HEK293 (cell line): Measurements from ENCODE around the gene GAA.

Source experiments
- FEZF1 ChIP-seq: fragments of 450-650 bp; formaldehyde crosslinking; IDR thresholded peaks from 2 replicates; pipeline ENCODE4 v1.5.1; 2016; ENCODE audit warnings: missing biosample characterization, missing genetic modification characterization
- GLIS2 ChIP-seq: fragments of 450-650 bp; formaldehyde crosslinking; IDR thresholded peaks from 2 replicates; pipeline ENCODE4 v1.5.1; 2016; ENCODE audit warnings: missing biosample characterization, missing genetic modification characterization
- KLF1 ChIP-seq: fragments of 450-650 bp; formaldehyde crosslinking; IDR thresholded peaks from 2 replicates; pipeline ENCODE4 v1.5.1; 2016; ENCODE audit warnings: missing biosample characterization, missing genetic modification characterization
- KLF10 ChIP-seq: fragments of 450-650 bp; IDR thresholded peaks from 2 replicates; pipeline ENCODE4 v1.5.1; 2018; ENCODE audit warnings: missing biosample characterization, mild to moderate bottlenecking, missing genetic modification characterization
- KLF16 ChIP-seq: fragments of 450-650 bp; formaldehyde crosslinking; IDR thresholded peaks from 2 replicates; pipeline ENCODE4 v1.5.1; 2017; ENCODE audit warnings: missing biosample characterization, missing genetic modification characterization
- KLF8 ChIP-seq: fragments of 450-650 bp; formaldehyde crosslinking; IDR thresholded peaks from 2 replicates; pipeline ENCODE4 v1.5.1; 2016; ENCODE audit warnings: missing biosample characterization, missing genetic modification characterization
- KLF9 ChIP-seq: fragments of 450-650 bp; formaldehyde crosslinking; IDR thresholded peaks from 2 replicates; pipeline ENCODE4 v1.5.1; 2016; ENCODE audit warnings: missing biosample characterization, missing genetic modification characterization, low read depth
- SCRT1 ChIP-seq: fragments of 450-650 bp; formaldehyde crosslinking; IDR thresholded peaks from 2 replicates; pipeline ENCODE4 v1.5.1; 2016; ENCODE audit warnings: missing biosample characterization, missing genetic modification characterization, borderline replicate concordance
- YY2 ChIP-seq: fragments of 450-650 bp; formaldehyde crosslinking; IDR thresholded peaks from 2 replicates; pipeline ENCODE4 v1.5.1; 2016; ENCODE audit warnings: missing biosample characterization, missing genetic modification characterization
- ZBTB1 ChIP-seq: fragments of 450-650 bp; formaldehyde crosslinking; IDR thresholded peaks from 2 replicates; pipeline ENCODE4 v1.5.1; 2016; ENCODE audit warnings: missing biosample characterization, missing genetic modification characterization
- ZBTB20 ChIP-seq: fragments of 450-650 bp; formaldehyde crosslinking; IDR thresholded peaks from 2 replicates; pipeline ENCODE4 v1.5.1; 2016; ENCODE audit warnings: missing biosample characterization, missing genetic modification characterization
- ZBTB8A ChIP-seq: fragments of 450-650 bp; formaldehyde crosslinking; IDR thresholded peaks from 2 replicates; pipeline ENCODE4 v1.5.1; 2016; ENCODE audit warnings: missing biosample characterization, missing genetic modification characterization
- ZNF248 ChIP-seq: fragments of 450-650 bp; formaldehyde crosslinking; IDR thresholded peaks from 2 replicates; pipeline ENCODE4 v1.5.1; 2017; ENCODE audit warnings: missing biosample characterization, missing genetic modification characterization
- ZNF366 ChIP-seq: fragments of 450-650 bp; formaldehyde crosslinking; conservative IDR thresholded peaks from 2 replicates; pipeline ENCODE4 v1.5.1; 2016; ENCODE audit warnings: missing biosample characterization, missing genetic modification characterization
- ZNF501 ChIP-seq: fragments of 450-650 bp; formaldehyde crosslinking; IDR thresholded peaks from 2 replicates; pipeline ENCODE4 v1.5.1; 2016; ENCODE audit warnings: missing biosample characterization, missing genetic modification characterization
- ZNF629 ChIP-seq: fragments of 450-650 bp; formaldehyde crosslinking; IDR thresholded peaks from 2 replicates; pipeline ENCODE4 v1.5.1; 2017; ENCODE audit warnings: missing biosample characterization, missing genetic modification characterization
- ZNF660 ChIP-seq: fragments of 450-650 bp; IDR thresholded peaks from 2 replicates; pipeline ENCODE4 v1.5.1; 2018; ENCODE audit warnings: missing biosample characterization, mild to moderate bottlenecking, missing genetic modification characterization
- ZNF670 ChIP-seq: fragments of 450-650 bp; formaldehyde crosslinking; IDR thresholded peaks from 2 replicates; pipeline ENCODE4 v1.5.1; 2016; ENCODE audit warnings: missing biosample characterization, missing genetic modification characterization, low read depth
- ZNF701 ChIP-seq: fragments of 450-650 bp; formaldehyde crosslinking; IDR thresholded peaks from 2 replicates; pipeline ENCODE4 v1.5.1; 2016; ENCODE audit warnings: missing biosample characterization, missing genetic modification characterization
- ZNF76 ChIP-seq: fragments of 450-650 bp; formaldehyde crosslinking; IDR thresholded peaks from 2 replicates; pipeline ENCODE4; 2016; ENCODE audit warnings: low read depth, missing biosample characterization, missing genetic modification characterization, borderline replicate concordance
- ZSCAN23 ChIP-seq: fragments of 450-650 bp; formaldehyde crosslinking; IDR thresholded peaks from 2 replicates; pipeline ENCODE4 v1.5.1; 2016; ENCODE audit warnings: missing biosample characterization, missing genetic modification characterization
- TF ChIP-seq, protein P1 (sequence below): fragments of 450-650 bp; formaldehyde crosslinking; IDR thresholded peaks from 2 replicates; pipeline ENCODE4 v1.5.1; 2016; ENCODE audit warnings: missing biosample characterization, missing genetic modification characterization
- TF ChIP-seq, protein P2 (sequence below): fragments of 450-650 bp; formaldehyde crosslinking; IDR thresholded peaks from 2 replicates; pipeline ENCODE4 v1.5.1; 2016; ENCODE audit warnings: missing biosample characterization, missing genetic modification characterization
- TF ChIP-seq, protein P3 (sequence below): fragments of 450-650 bp; formaldehyde crosslinking; IDR thresholded peaks from 2 replicates; pipeline ENCODE4 v1.5.1; 2016; ENCODE audit warnings: missing biosample characterization, missing genetic modification characterization
- TF ChIP-seq, protein P4 (sequence below): fragments of 450-650 bp; formaldehyde crosslinking; optimal IDR thresholded peaks from 2 replicates; pipeline ENCODE3; 2016; ENCODE audit warnings: missing biosample characterization, mild to moderate bottlenecking, missing genetic modification characterization
- TF ChIP-seq, protein P5 (sequence below): fragments of 450-650 bp; formaldehyde crosslinking; IDR thresholded peaks from 2 replicates; pipeline ENCODE4 v1.5.1; 2016; ENCODE audit warnings: missing biosample characterization, missing genetic modification characterization
- TF ChIP-seq, protein P6 (sequence below): fragments of 450-650 bp; formaldehyde crosslinking; IDR thresholded peaks from 2 replicates; pipeline ENCODE4 v1.5.1; 2016; ENCODE audit warnings: missing biosample characterization, missing genetic modification characterization

Gene GAA

DNA sequence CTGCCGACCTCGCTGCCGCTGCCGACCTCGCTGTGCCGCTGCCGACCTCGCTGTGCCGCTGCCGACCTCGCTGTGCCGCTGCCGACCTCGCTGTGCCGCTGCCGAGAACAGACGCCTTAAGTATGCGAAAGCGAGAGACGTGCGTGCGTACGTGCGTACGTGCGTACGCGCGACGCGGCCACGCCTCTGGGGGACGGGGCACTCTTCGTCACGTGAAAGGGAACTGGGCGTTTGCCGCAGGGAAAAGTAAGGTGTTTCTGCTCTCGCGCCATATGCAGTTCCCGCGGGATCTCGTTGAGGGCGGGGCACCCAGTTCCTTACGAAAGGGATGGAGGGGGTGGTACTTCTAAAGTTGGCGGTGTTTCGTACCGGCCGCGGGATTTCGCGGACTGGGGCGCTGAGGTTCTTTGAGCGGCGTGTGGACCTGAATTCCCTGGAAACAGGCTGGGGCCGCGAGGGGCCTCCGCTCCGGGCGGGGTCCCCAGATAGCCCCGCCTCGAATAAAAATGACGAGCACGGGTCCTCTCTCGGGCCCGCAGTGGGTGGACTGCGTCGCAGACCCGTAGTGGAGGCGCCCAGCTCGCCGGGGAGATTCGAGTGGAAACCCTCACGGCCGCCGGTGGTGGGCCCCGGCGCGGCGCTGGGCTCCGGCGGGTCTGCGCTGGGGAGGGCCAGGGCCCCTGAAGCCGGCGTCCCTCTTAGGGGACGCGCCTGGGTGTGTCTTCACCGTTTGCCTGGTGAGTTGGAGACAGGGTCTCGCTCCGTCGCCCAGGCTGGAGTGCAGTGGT lies 45.8 kb downstream of the GAA start, which contains the start of gene EIF4A3 (continued):
- TF ChIP-seq, protein P1, sequence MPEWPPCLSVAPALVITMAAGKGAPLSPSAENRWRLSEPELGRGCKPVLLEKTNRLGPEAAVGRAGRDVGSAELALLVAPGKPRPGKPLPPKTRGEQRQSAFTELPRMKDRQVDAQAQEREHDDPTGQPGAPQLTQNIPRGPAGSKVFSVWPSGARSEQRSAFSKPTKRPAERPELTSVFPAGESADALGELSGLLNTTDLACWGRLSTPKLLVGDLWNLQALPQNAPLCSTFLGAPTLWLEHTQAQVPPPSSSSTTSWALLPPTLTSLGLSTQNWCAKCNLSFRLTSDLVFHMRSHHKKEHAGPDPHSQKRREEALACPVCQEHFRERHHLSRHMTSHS (tag by site-specific recombination), result no peak
- TF ChIP-seq ZNF660 (peak; percentile 56; the same call in 1 of the 2 replicates), ZBTB20 (peak; percentile 82; the same call in 1 of the 2 replicates), ZNF670 (tag by site-specific recombination) (no peak), ZNF501 (tag by site-specific recombination) (peak; percentile 86), FEZF1 (tag by site-specific recombination) (no peak), ZNF366 (tag by site-specific recombination) (peak; percentile 59; the same call in 1 of the 2 replicates), ZNF248 (tag by site-specific recombination) (no peak), GLIS2 (peak; percentile 44; the same call in 1 of the 2 replicates), KLF1 (tag by site-specific recombination) (peak; percentile 92), YY2 (peak; percentile 47), SCRT1 (tag by site-specific recombination) (no peak), KLF10 (tag by site-specific recombination) (peak; percentile 94), ZNF76 (tag by site-specific recombination) (peak; percentile 18; the same call in 1 of the 2 replicates), KLF8 (tag by site-specific recombination) (peak; percentile 98), KLF16 (tag by site-specific recombination) (peak; percentile 99), ZNF701 (tag by site-specific recombination) (no peak), ZSCAN23 (peak; percentile 27; the same call in 1 of the 2 replicates), KLF9 (tag by site-specific recombination) (peak; percentile 93), ZNF629 (tag by site-specific recombination) (peak; percentile 72), ZBTB1 (tag by site-specific recombination) (no peak), ZBTB8A (peak; percentile 70)
- TF ChIP-seq, protein P2, sequence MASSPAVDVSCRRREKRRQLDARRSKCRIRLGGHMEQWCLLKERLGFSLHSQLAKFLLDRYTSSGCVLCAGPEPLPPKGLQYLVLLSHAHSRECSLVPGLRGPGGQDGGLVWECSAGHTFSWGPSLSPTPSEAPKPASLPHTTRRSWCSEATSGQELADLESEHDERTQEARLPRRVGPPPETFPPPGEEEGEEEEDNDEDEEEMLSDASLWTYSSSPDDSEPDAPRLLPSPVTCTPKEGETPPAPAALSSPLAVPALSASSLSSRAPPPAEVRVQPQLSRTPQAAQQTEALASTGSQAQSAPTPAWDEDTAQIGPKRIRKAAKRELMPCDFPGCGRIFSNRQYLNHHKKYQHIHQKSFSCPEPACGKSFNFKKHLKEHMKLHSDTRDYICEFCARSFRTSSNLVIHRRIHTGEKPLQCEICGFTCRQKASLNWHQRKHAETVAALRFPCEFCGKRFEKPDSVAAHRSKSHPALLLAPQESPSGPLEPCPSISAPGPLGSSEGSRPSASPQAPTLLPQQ (tag by site-specific recombination), result peak; percentile 98
- TF ChIP-seq, protein P3, sequence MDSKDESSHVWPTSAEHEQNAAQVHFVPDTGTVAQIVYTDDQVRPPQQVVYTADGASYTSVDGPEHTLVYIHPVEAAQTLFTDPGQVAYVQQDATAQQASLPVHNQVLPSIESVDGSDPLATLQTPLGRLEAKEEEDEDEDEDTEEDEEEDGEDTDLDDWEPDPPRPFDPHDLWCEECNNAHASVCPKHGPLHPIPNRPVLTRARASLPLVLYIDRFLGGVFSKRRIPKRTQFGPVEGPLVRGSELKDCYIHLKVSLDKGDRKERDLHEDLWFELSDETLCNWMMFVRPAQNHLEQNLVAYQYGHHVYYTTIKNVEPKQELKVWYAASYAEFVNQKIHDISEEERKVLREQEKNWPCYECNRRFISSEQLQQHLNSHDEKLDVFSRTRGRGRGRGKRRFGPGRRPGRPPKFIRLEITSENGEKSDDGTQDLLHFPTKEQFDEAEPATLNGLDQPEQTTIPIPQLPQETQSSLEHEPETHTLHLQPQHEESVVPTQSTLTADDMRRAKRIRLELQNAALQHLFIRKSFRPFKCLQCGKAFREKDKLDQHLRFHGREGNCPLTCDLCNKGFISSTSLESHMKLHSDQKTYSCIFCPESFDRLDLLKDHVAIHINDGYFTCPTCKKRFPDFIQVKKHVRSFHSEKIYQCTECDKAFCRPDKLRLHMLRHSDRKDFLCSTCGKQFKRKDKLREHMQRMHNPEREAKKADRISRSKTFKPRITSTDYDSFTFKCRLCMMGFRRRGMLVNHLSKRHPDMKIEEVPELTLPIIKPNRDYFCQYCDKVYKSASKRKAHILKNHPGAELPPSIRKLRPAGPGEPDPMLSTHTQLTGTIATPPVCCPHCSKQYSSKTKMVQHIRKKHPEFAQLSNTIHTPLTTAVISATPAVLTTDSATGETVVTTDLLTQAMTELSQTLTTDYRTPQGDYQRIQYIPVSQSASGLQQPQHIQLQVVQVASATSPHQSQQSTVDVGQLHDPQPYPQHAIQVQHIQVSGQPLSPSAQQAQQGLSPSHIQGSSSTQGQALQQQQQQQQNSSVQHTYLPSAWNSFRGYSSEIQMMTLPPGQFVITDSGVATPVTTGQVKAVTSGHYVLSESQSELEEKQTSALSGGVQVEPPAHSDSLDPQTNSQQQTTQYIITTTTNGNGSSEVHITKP (tag by site-specific recombination), result peak; percentile 74
- TF ChIP-seq, protein P4, sequence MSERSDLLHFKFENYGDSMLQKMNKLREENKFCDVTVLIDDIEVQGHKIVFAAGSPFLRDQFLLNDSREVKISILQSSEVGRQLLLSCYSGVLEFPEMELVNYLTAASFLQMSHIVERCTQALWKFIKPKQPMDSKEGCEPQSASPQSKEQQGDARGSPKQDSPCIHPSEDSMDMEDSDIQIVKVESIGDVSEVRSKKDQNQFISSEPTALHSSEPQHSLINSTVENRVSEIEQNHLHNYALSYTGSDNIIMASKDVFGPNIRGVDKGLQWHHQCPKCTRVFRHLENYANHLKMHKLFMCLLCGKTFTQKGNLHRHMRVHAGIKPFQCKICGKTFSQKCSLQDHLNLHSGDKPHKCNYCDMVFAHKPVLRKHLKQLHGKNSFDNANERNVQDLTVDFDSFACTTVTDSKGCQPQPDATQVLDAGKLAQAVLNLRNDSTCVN (tag by site-specific recombination), result peak; percentile 96
- TF ChIP-seq, protein P5, sequence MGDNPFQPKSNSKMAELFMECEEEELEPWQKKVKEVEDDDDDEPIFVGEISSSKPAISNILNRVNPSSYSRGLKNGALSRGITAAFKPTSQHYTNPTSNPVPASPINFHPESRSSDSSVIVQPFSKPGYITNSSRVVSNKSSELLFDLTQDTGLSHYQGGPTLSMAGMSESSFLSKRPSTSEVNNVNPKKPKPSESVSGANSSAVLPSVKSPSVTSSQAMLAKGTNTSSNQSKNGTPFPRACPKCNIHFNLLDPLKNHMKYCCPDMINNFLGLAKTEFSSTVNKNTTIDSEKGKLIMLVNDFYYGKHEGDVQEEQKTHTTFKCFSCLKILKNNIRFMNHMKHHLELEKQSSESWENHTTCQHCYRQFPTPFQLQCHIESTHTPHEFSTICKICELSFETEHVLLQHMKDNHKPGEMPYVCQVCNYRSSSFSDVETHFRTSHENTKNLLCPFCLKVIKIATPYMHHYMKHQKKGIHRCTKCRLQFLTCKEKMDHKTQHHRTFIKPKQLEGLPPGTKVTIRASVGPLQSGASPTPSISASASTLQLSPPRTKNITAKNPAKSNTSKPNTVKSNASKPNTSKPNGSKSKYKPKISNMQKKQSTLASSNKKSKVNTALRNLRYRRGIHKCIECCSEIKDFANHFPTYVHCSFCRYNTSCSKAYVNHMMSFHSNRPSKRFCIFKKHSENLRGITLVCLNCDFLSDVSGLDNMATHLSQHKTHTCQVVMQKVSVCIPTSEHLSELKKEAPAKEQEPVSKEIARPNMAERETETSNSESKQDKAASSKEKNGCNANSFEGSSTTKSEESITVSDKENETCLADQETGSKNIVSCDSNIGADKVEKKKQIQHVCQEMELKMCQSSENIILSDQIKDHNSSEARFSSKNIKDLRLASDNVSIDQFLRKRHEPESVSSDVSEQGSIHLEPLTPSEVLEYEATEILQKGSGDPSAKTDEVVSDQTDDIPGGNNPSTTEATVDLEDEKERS (tag by site-specific recombination), result no peak
- TF ChIP-seq, protein P6, sequence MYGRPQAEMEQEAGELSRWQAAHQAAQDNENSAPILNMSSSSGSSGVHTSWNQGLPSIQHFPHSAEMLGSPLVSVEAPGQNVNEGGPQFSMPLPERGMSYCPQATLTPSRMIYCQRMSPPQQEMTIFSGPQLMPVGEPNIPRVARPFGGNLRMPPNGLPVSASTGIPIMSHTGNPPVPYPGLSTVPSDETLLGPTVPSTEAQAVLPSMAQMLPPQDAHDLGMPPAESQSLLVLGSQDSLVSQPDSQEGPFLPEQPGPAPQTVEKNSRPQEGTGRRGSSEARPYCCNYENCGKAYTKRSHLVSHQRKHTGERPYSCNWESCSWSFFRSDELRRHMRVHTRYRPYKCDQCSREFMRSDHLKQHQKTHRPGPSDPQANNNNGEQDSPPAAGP, result peak; percentile 44; the same call in 1 of the 2 replicates
